ENCODE measurements around the gene TCF4. TPM values are rescaled to one million over a fixed set of nuclear protein-coding genes. Genes with fewer than 3 reads are reported as not detected.

TCF4 gene
- total and polyA plus RNA-seq, 8 donors: 5.1 to 187 (median 39.9) TPM

GRCh38 chr18:55475916-55476315, 112.1 kb downstream of the TCF4 start:
- WGBS, 5 donors: 81 to 95% (median 92%) methylated on average over 1 of the region's 1 CpG
- intact Hi-C loops (cut with DNase I; ENCODE audit: low total_unique reads): no loop called here

GRCh38 chr18:55475467-55475866, 112.5 kb downstream of the TCF4 start:
- no peak for TF ChIP-seq POLR2A (IDR thresholded peaks at IDR 0.05)
- TF ChIP-seq EP300 (IDR thresholded peaks at IDR 0.05): no peak
- TF ChIP-seq CTCF (IDR thresholded peaks at IDR 0.05): no peak
- TF ChIP-seq POLR2AphosphoS5 (IDR thresholded peaks at IDR 0.05): no peak
- H3K27ac ChIP-seq: no peak overlapping the region
- no peaks in the 10 kb centered on the region for H3K9me3 ChIP-seq
- peaks cover 0 to 24% (median 12%) of the 10 kb centered on the region in 4 donors for H3K4me1 ChIP-seq
- WGBS, 5 donors: 92 to 95% (median 93%) methylated on average over 5 of the region's 5 CpGs
- no peaks in the 10 kb centered on the region for H3K27me3 ChIP-seq
- DNase-seq: no peak
- no peaks in the 10 kb centered on the region for H3K36me3 ChIP-seq
- no peak overlapping the region for H3K4me3 ChIP-seq
- intact Hi-C loops (cut with DNase I; ENCODE audit: low total_unique reads): no loop called here

More at GRCh38 chr18:55475916-55476315, 112.1 kb downstream of the TCF4 start:
- no peaks in the 10 kb centered on the region for H3K36me3 ChIP-seq
- no peak for TF ChIP-seq EP300 (IDR thresholded peaks at IDR 0.05)
- no peak for TF ChIP-seq POLR2A (IDR thresholded peaks at IDR 0.05)
- TF ChIP-seq POLR2AphosphoS5 (IDR thresholded peaks at IDR 0.05): no peak
- no peak for TF ChIP-seq CTCF (IDR thresholded peaks at IDR 0.05)
- H3K27ac ChIP-seq: peak overlapping the region in 1 of 5 donors; percentile 84
- H3K4me3 ChIP-seq: no peak overlapping the region
- H3K27me3 ChIP-seq: no peaks in the 10 kb centered on the region
- DNase-seq: no peak
- peaks cover 0 to 24% (median 12%) of the 10 kb centered on the region in 4 donors for H3K4me1 ChIP-seq
- no peaks in the 10 kb centered on the region for H3K9me3 ChIP-seq

GRCh38 chr18:55473560-55473959, 114.4 kb downstream of the TCF4 start:
- no peak for TF ChIP-seq CTCF (IDR thresholded peaks at IDR 0.05)

GRCh38 chr18:55473058-55473457, 114.9 kb downstream of the TCF4 start:
- Histone ChIP-seq H3K4me1 (peaks cover 0 to 17% (median 8%) of the 10 kb centered on the region in 4 donors), H3K9me3 (no peaks in the 10 kb centered on the region), H3K36me3 (no peaks in the 10 kb centered on the region), H3K27me3 (no peaks in the 10 kb centered on the region), H3K4me3 (no peak overlapping the region), H3K27ac (no peak overlapping the region)
- no peak for DNase-seq
- intact Hi-C loops (cut with DNase I; ENCODE audit: low total_unique reads): no loop called here
- 65 to 86% (median 71%) methylated on average over 2 of the region's 2 CpGs for WGBS, 5 donors
- no peak for TF ChIP-seq POLR2AphosphoS5 (IDR thresholded peaks at IDR 0.05)
- no peak for TF ChIP-seq EP300 (IDR thresholded peaks at IDR 0.05)
- no peak for TF ChIP-seq POLR2A (IDR thresholded peaks at IDR 0.05)
- no peak for TF ChIP-seq CTCF (IDR thresholded peaks at IDR 0.05)

More at GRCh38 chr18:55473560-55473959, 114.4 kb downstream of the TCF4 start:
- Histone ChIP-seq H3K4me3 (no peak overlapping the region), H3K4me1 (peaks cover 0 to 22% (median 11%) of the 10 kb centered on the region in 4 donors), H3K27me3 (no peaks in the 10 kb centered on the region), H3K27ac (no peak overlapping the region), H3K9me3 (no peaks in the 10 kb centered on the region), H3K36me3 (no peaks in the 10 kb centered on the region)
- intact Hi-C loops (cut with DNase I; ENCODE audit: low total_unique reads): no loop called here
- no peak for DNase-seq

All from stomach (tissue), 9 donors.